CD4-positive, alpha-beta T cell treated with Interleukin-17A for 1 hour (primary cell): ENCODE data around the gene PAK5.

Experiments
- DNase-seq: peaks from one replicate; pipeline ENCODE4 v3.0.0-alpha.2; 2020

PAK5 gene

GRCh38 chr20:9574181-9574580, 264.7 kb downstream of the PAK5 start:
- no peak for DNase-seq

- no peak for DNase-seq
These were observed 265.3 kb downstream of the PAK5 start for GRCh38 chr20:9573335-9574151.

GRCh38 chr20:9572670-9573069, 266.2 kb downstream of the PAK5 start:
- no peak for DNase-seq

- DNase-seq: no peak
These were observed 267.1 kb downstream of the PAK5 start for GRCh38 chr20:9571783-9572182.

- no peak for DNase-seq
These were observed 268.3 kb downstream of the PAK5 start for GRCh38 chr20:9570612-9571011.

GRCh38 chr20:9566977-9567376, 271.9 kb downstream of the PAK5 start:
- no peak for DNase-seq

- no peak for DNase-seq
These were observed 272.8 kb downstream of the PAK5 start for GRCh38 chr20:9565910-9566550.

- no peak for DNase-seq
These were observed 281.5 kb downstream of the PAK5 start for GRCh38 chr20:9557411-9557810.

GRCh38 chr20:9555781-9556180, 283.1 kb downstream of the PAK5 start:
- DNase-seq: no peak

GRCh38 chr20:9551808-9552550, 286.9 kb downstream of the PAK5 start:
- DNase-seq: no peak

GRCh38 chr20:9550871-9551270, 288.0 kb downstream of the PAK5 start:
- DNase-seq: no peak

GRCh38 chr20:9550283-9550682, 288.6 kb downstream of the PAK5 start:
- DNase-seq: no peak

- DNase-seq: no peak
These were observed 295.7 kb downstream of the PAK5 start for GRCh38 chr20:9543214-9543613.

GRCh38 chr20:9535449-9535848, 303.4 kb downstream of the PAK5 start:
- no peak for DNase-seq

- DNase-seq: no peak
These were observed 304.9 kb downstream of the PAK5 start for GRCh38 chr20:9534025-9534424.

GRCh38 chr20:9532069-9532838, 306.6 kb downstream of the PAK5 start:
- no peak for DNase-seq

GRCh38 chr20:9531581-9531980, 307.3 kb downstream of the PAK5 start:
- DNase-seq: no peak

- DNase-seq: no peak
These were observed 315.2 kb downstream of the PAK5 start for GRCh38 chr20:9523636-9524035.

GRCh38 chr20:9520086-9520485, 318.8 kb downstream of the PAK5 start:
- no peak for DNase-seq

- DNase-seq: no peak
These were observed 320.2 kb downstream of the PAK5 start for GRCh38 chr20:9518576-9519175.

GRCh38 chr20:9517297-9518162, 321.3 kb downstream of the PAK5 start:
- no peak for DNase-seq
